HEK293 (cell line): Measurements from ENCODE around the gene NT5M.
"Not testable (repeated sequence)": the region's sequence is repeated elsewhere in the genome, so short reads cannot be mapped to it uniquely, and the experiment has no call there.

ENCODE experiments used
- CTCF ChIA-PET: fragments of 350-600 bp; formaldehyde crosslinking; extraction: SDS; loops from one replicate; lab custom pipeline; 2021; ENCODE audit warnings: antibody characterized with exemption; lab: Yijun Ruan, JAX
- POLR2A ChIA-PET: fragments of 300-600 bp; formaldehyde crosslinking; extraction: SDS; loops from one replicate; lab custom pipeline; 2020; ENCODE audit warnings: antibody characterized with exemption, inconsistent platforms; lab: Yijun Ruan, JAX
- H3K27ac ChIP-seq: fragments of 200-500 bp; sonication (Bioruptor generic); 2 replicates; pipeline ENCODE4 v1.5.1; 2014; ENCODE audit warnings: low read depth, low read length, control low read depth, inconsistent platforms; ENCODE audit errors: extremely low read depth
- H3K36me3 ChIP-seq, 2 experiments: fragments of 200-500 bp in 1 of 2; sonication (Bioruptor generic) in 1 of 2; 1 replicate in 1 of 2; 2 replicates in 1 of 2; pipeline ENCODE4 v1.5.1; 2014 to 2017; ENCODE audit warnings: inconsistent platforms in 2 of 2, low read length in 2 of 2; ENCODE audit not compliant: control insufficient read depth in 2 of 2, insufficient read depth in 1 of 2
- H3K4me1 ChIP-seq: fragments of 200-500 bp; sonication (Bioruptor generic); 2 replicates; pipeline ENCODE4 v1.5.1; 2014; ENCODE audit warnings: mild to moderate bottlenecking, low read length, inconsistent platforms; ENCODE audit not compliant: control insufficient read depth, insufficient read depth
- H3K4me3 ChIP-seq: 2 replicates; pipeline ENCODE4 v1.5.1; 2011; ENCODE audit warnings: low read depth, mild to moderate bottlenecking, control low read depth, low read length, moderate library complexity
- H3K9me3 ChIP-seq: fragments of 200-500 bp; sonication (Bioruptor generic); 2 replicates; pipeline ENCODE4 v1.5.1; 2014; ENCODE audit warnings: low read depth, low read length, inconsistent platforms; ENCODE audit not compliant: control insufficient read depth, insufficient read depth
- FEZF1 ChIP-seq: fragments of 450-650 bp; formaldehyde crosslinking; IDR thresholded peaks from 2 replicates; pipeline ENCODE4 v1.5.1; 2016; ENCODE audit warnings: missing biosample characterization, missing genetic modification characterization
- KLF9 ChIP-seq: fragments of 450-650 bp; formaldehyde crosslinking; IDR thresholded peaks from 2 replicates; pipeline ENCODE4 v1.5.1; 2016; ENCODE audit warnings: missing biosample characterization, missing genetic modification characterization, low read depth
- OSR2 ChIP-seq: fragments of 450-650 bp; formaldehyde crosslinking; IDR thresholded peaks from 2 replicates; pipeline ENCODE4 v1.5.1; 2016; ENCODE audit warnings: missing biosample characterization, missing genetic modification characterization
- SCRT2 ChIP-seq: fragments of 450-650 bp; formaldehyde crosslinking; IDR thresholded peaks from 2 replicates; pipeline ENCODE4 v1.5.1; 2016; ENCODE audit warnings: missing biosample characterization, missing genetic modification characterization
- ZBTB20 ChIP-seq: fragments of 450-650 bp; formaldehyde crosslinking; IDR thresholded peaks from 2 replicates; pipeline ENCODE4 v1.5.1; 2016; ENCODE audit warnings: missing biosample characterization, missing genetic modification characterization
- ZFP69B ChIP-seq: fragments of 450-650 bp; formaldehyde crosslinking; IDR thresholded peaks from 2 replicates; pipeline ENCODE4 v1.5.1; 2016; ENCODE audit warnings: missing biosample characterization, missing genetic modification characterization
- ZNF121 ChIP-seq: fragments of 450-650 bp; formaldehyde crosslinking; IDR thresholded peaks from 2 replicates; pipeline ENCODE4 v1.5.1; 2016; ENCODE audit warnings: missing biosample characterization, missing genetic modification characterization
- ZNF16 ChIP-seq: fragments of 450-650 bp; formaldehyde crosslinking; IDR thresholded peaks from 2 replicates; pipeline ENCODE4 v1.5.1; 2016; ENCODE audit warnings: low read depth, missing biosample characterization, missing genetic modification characterization
- ZNF2 ChIP-seq: fragments of 450-650 bp; formaldehyde crosslinking; IDR thresholded peaks from 2 replicates; pipeline ENCODE4 v1.5.1; 2016; ENCODE audit warnings: missing biosample characterization, missing genetic modification characterization
- ZNF394 ChIP-seq: fragments of 450-650 bp; formaldehyde crosslinking; IDR thresholded peaks from 2 replicates; pipeline ENCODE4 v1.5.1; 2016; ENCODE audit warnings: missing biosample characterization, missing genetic modification characterization, mild to moderate bottlenecking, moderate library complexity, borderline replicate concordance
- ZNF404 ChIP-seq: fragments of 450-650 bp; formaldehyde crosslinking; IDR thresholded peaks from 2 replicates; pipeline ENCODE4 v1.5.1; 2017; ENCODE audit warnings: missing biosample characterization, missing genetic modification characterization
- ZNF501 ChIP-seq: fragments of 450-650 bp; formaldehyde crosslinking; IDR thresholded peaks from 2 replicates; pipeline ENCODE4 v1.5.1; 2016; ENCODE audit warnings: missing biosample characterization, missing genetic modification characterization
- ZNF521 ChIP-seq: fragments of 450-650 bp; formaldehyde crosslinking; IDR thresholded peaks from 2 replicates; pipeline ENCODE4 v1.5.1; 2017; ENCODE audit warnings: missing biosample characterization, mild to moderate bottlenecking, missing genetic modification characterization
- ZNF548 ChIP-seq: fragments of 450-650 bp; formaldehyde crosslinking; IDR thresholded peaks from 2 replicates; pipeline ENCODE4 v1.5.1; 2016; ENCODE audit warnings: missing biosample characterization, missing genetic modification characterization
- ZNF621 ChIP-seq: fragments of 450-650 bp; formaldehyde crosslinking; IDR thresholded peaks from 2 replicates; pipeline ENCODE4 v1.5.1; 2017; ENCODE audit warnings: missing biosample characterization, missing genetic modification characterization
- ZNF626 ChIP-seq: fragments of 450-650 bp; sonication (Bioruptor Pico); formaldehyde crosslinking; IDR thresholded peaks from 2 replicates; pipeline ENCODE4 v1.5.1; 2018; ENCODE audit warnings: missing biosample characterization, missing genetic modification characterization, inconsistent platforms
- ZNF629 ChIP-seq: fragments of 450-650 bp; formaldehyde crosslinking; IDR thresholded peaks from 2 replicates; pipeline ENCODE4 v1.5.1; 2017; ENCODE audit warnings: missing biosample characterization, missing genetic modification characterization
- ZNF660 ChIP-seq: fragments of 450-650 bp; IDR thresholded peaks from 2 replicates; pipeline ENCODE4 v1.5.1; 2018; ENCODE audit warnings: missing biosample characterization, mild to moderate bottlenecking, missing genetic modification characterization
- ZNF76 ChIP-seq: fragments of 450-650 bp; formaldehyde crosslinking; IDR thresholded peaks from 2 replicates; pipeline ENCODE4; 2016; ENCODE audit warnings: low read depth, missing biosample characterization, missing genetic modification characterization, borderline replicate concordance
- ZNF777 ChIP-seq: fragments of 450-650 bp; formaldehyde crosslinking; IDR thresholded peaks from 2 replicates; pipeline ENCODE4 v1.5.1; 2017; ENCODE audit warnings: missing biosample characterization, missing genetic modification characterization, borderline replicate concordance
- ZNF792 ChIP-seq: fragments of 450-650 bp; formaldehyde crosslinking; IDR thresholded peaks from 2 replicates; pipeline ENCODE4 v1.5.1; 2016; ENCODE audit warnings: missing biosample characterization, missing genetic modification characterization
- TF ChIP-seq, protein P1 (sequence below): fragments of 450-650 bp; formaldehyde crosslinking; IDR thresholded peaks from 2 replicates; pipeline ENCODE4 v1.5.1; 2016; ENCODE audit warnings: missing biosample characterization, missing genetic modification characterization, low read depth
- TF ChIP-seq, protein P2 (sequence below): fragments of 450-650 bp; formaldehyde crosslinking; IDR thresholded peaks from 2 replicates; pipeline ENCODE4 v1.5.1; 2016; ENCODE audit warnings: missing biosample characterization, missing genetic modification characterization
- TF ChIP-seq, protein P3 (sequence below): fragments of 450-650 bp; formaldehyde crosslinking; IDR thresholded peaks from 2 replicates; pipeline ENCODE4 v1.5.1; 2016; ENCODE audit warnings: missing biosample characterization, missing genetic modification characterization

NT5M gene

DNA sequence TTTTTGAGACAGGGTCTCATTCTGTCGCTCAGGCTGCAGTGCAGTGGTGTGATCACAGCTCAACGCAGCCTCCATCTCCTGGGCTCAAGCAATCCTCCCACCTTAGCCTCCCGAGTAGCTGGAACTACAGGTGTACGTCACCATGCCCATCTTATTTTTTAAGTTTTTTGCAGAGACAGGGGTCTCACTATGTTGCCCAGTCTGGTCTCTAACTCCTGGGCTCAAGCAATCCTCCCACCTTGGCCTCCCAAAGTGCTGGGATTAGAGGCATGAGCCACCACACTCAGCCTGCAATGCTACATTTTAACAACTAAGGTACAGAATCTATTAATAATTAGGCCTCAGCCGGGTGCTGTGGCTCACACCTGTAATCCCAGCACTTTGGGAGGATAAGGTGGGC is 25.7 kb upstream of the NT5M start:
- TF ChIP-seq SCRT2 (0 out of 2 replicates have a peak, but pooled peaks have one; percentile 17), ZNF121 (tag by site-specific recombination) (peak; percentile 82)
- H3K36me3 ChIP-seq = peaks cover 36 to 61% of the 10 kb centered on the region in 2 experiments
- H3K4me1 ChIP-seq, H3K4me3 ChIP-seq, POLR2A ChIA-PET, H3K9me3 ChIP-seq, H3K27ac ChIP-seq: not testable (repeated sequence)
- CTCF ChIA-PET = interaction anchor here (0.7 kb wide), 1 partner anchor 160 kb away, joined by 3 read pairs; no protein-coding TSS in a partner anchor

GRCh38 chr17:17279316-17279715 is 23.9 kb upstream of the NT5M start:
- TF ChIP-seq ZNF621 = no peak
- TF ChIP-seq, protein P1, sequence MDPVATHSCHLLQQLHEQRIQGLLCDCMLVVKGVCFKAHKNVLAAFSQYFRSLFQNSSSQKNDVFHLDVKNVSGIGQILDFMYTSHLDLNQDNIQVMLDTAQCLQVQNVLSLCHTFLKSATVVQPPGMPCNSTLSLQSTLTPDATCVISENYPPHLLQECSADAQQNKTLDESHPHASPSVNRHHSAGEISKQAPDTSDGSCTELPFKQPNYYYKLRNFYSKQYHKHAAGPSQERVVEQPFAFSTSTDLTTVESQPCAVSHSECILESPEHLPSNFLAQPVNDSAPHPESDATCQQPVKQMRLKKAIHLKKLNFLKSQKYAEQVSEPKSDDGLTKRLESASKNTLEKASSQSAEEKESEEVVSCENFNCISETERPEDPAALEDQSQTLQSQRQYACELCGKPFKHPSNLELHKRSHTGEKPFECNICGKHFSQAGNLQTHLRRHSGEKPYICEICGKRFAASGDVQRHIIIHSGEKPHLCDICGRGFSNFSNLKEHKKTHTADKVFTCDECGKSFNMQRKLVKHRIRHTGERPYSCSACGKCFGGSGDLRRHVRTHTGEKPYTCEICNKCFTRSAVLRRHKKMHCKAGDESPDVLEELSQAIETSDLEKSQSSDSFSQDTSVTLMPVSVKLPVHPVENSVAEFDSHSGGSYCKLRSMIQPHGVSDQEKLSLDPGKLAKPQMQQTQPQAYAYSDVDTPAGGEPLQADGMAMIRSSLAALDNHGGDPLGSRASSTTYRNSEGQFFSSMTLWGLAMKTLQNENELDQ = no peak
- TF ChIP-seq ZNF394 (tag by site-specific recombination) = no peak
- no peak for TF ChIP-seq KLF9 (tag by site-specific recombination)
- TF ChIP-seq, protein P2, sequence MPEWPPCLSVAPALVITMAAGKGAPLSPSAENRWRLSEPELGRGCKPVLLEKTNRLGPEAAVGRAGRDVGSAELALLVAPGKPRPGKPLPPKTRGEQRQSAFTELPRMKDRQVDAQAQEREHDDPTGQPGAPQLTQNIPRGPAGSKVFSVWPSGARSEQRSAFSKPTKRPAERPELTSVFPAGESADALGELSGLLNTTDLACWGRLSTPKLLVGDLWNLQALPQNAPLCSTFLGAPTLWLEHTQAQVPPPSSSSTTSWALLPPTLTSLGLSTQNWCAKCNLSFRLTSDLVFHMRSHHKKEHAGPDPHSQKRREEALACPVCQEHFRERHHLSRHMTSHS (tag by site-specific recombination) = no peak
- TF ChIP-seq ZNF501 (tag by site-specific recombination) = no peak
- TF ChIP-seq ZNF521 (tag by site-specific recombination) = no peak
- TF ChIP-seq ZFP69B (tag by site-specific recombination) = no peak
- no peak for TF ChIP-seq ZNF2
- no peak for TF ChIP-seq ZNF548
- TF ChIP-seq ZNF16 (tag by site-specific recombination) = no peak
- TF ChIP-seq ZNF660 (tag by site-specific recombination) = no peak
- TF ChIP-seq OSR2 (tag by site-specific recombination) = no peak
- TF ChIP-seq ZNF777 (tag by site-specific recombination) = no peak
- Histone ChIP-seq H3K27ac (no peak overlapping the region; the same call in 1 of the 2 replicates), H3K9me3 (no peaks in the 10 kb centered on the region), H3K4me3 (peak overlapping the region; percentile 100), H3K4me1 (peaks cover 6% of the 10 kb centered on the region), H3K36me3 (peaks cover 18 to 42% of the 10 kb centered on the region in 2 experiments)
- ChIA-PET POLR2A (no interaction called here), CTCF (interaction anchor here (0.6 to 2.2 kb wide), 4 partner anchors 9 to 64 kb away, joined by 4 to 14 read pairs (median 8); no protein-coding TSS in a partner anchor)

GRCh38 chr17:17280613-17281549 is 22.3 kb upstream of the NT5M start, which contains the start of gene COPS3:
TSS of gene COPS3 (minus strand) at chr17:17281246. CDS start at chr17:17281186, 60 bp downstream.
- POLR2A ChIA-PET = interaction anchor here (0.6 to 2.0 kb wide), 30 partner anchors 8 to 384 kb away, joined by 3 to 39 read pairs (median 4); partner anchors contain the start of genes FLCN and PEMT
- Histone ChIP-seq H3K9me3 (no peaks in the 10 kb centered on the region), H3K27ac (peak within 1 kb of the TSS; percentile 100), H3K4me3 (peak within 1 kb of the TSS; percentile 100), H3K36me3 (peaks cover 9 to 30% of the 10 kb centered on the region in 2 experiments), H3K4me1 (peaks cover 6% of the 10 kb centered on the region)
- CTCF ChIA-PET = interaction anchor here (0.5 to 0.8 kb wide), 5 partner anchors 11 to 917 kb away, joined by 3 to 7 read pairs (median 3); no protein-coding TSS in a partner anchor
- peak; percentile 75 for TF ChIP-seq KLF9 (tag by site-specific recombination)
- peak; percentile 81 for TF ChIP-seq ZNF629
- no peak for TF ChIP-seq ZNF626 (tag by site-specific recombination)
- peak; percentile 59; the same call in 1 of the 2 replicates for TF ChIP-seq FEZF1 (tag by site-specific recombination)
- TF ChIP-seq, protein P3, sequence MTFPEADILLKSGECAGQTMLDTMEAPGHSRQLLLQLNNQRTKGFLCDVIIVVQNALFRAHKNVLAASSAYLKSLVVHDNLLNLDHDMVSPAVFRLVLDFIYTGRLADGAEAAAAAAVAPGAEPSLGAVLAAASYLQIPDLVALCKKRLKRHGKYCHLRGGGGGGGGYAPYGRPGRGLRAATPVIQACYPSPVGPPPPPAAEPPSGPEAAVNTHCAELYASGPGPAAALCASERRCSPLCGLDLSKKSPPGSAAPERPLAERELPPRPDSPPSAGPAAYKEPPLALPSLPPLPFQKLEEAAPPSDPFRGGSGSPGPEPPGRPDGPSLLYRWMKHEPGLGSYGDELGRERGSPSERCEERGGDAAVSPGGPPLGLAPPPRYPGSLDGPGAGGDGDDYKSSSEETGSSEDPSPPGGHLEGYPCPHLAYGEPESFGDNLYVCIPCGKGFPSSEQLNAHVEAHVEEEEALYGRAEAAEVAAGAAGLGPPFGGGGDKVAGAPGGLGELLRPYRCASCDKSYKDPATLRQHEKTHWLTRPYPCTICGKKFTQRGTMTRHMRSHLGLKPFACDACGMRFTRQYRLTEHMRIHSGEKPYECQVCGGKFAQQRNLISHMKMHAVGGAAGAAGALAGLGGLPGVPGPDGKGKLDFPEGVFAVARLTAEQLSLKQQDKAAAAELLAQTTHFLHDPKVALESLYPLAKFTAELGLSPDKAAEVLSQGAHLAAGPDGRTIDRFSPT (tag by site-specific recombination) = peak; percentile 55; the same call in 1 of the 2 replicates
- peak; percentile 75; the same call in 1 of the 2 replicates for TF ChIP-seq ZNF76
- no peak for TF ChIP-seq ZNF404
- peak; percentile 67; the same call in 1 of the 2 replicates for TF ChIP-seq ZBTB20 (tag by site-specific recombination)
- no peak for TF ChIP-seq ZNF792
